ENCODE results near the gene EREG.

The EREG gene

GRCh38 chr4:74318276-74318675 is 46.7 kb upstream of the EREG start:
- no peak overlapping the region for H3K4me2 ChIP-seq
- no peak overlapping the region for H2AFZ ChIP-seq (ENCODE audit: low read depth)
- TF ChIP-seq CTCF (conservative IDR thresholded peaks at IDR 0.05; ENCODE audit: low read depth, low read length), result no peak
- H3K4me1 ChIP-seq (ENCODE audit: low read depth, poor library complexity, severe bottlenecking), result peaks cover 12% of the 10 kb centered on the region
- H3K27ac ChIP-seq, result no peak overlapping the region
- H3K27me3 ChIP-seq (ENCODE audit: insufficient read depth, low read depth), result no peaks in the 10 kb centered on the region
- no peaks in the 10 kb centered on the region for H3K36me3 ChIP-seq (ENCODE audit: insufficient read depth)
- no peak overlapping the region for H3K9ac ChIP-seq
- H3K4me3 ChIP-seq (IDR thresholded peaks at IDR 0.05; ENCODE audit: insufficient read depth, low read depth, low read length), result no peak overlapping the region
- no peaks in the 10 kb centered on the region for H3K79me2 ChIP-seq (ENCODE audit: insufficient read depth, low read depth)
- H4K20me1 ChIP-seq (ENCODE audit: insufficient read depth), result no peaks in the 10 kb centered on the region

- no peak overlapping the region for H3K27ac ChIP-seq
- no peak overlapping the region for H2AFZ ChIP-seq (ENCODE audit: low read depth)
- H4K20me1 ChIP-seq (ENCODE audit: insufficient read depth), result no peaks in the 10 kb centered on the region
- no peak overlapping the region for H3K9ac ChIP-seq
- H3K36me3 ChIP-seq (ENCODE audit: insufficient read depth), result no peaks in the 10 kb centered on the region
- no peak overlapping the region for H3K4me2 ChIP-seq
- H3K27me3 ChIP-seq (ENCODE audit: insufficient read depth, low read depth), result no peaks in the 10 kb centered on the region
- H3K79me2 ChIP-seq (ENCODE audit: insufficient read depth, low read depth), result no peaks in the 10 kb centered on the region
- no peak for TF ChIP-seq CTCF (conservative IDR thresholded peaks at IDR 0.05; ENCODE audit: low read depth, low read length)
- no peak overlapping the region for H3K4me3 ChIP-seq (IDR thresholded peaks at IDR 0.05; ENCODE audit: insufficient read depth, low read depth, low read length)
- peaks cover 23% of the 10 kb centered on the region for H3K4me1 ChIP-seq (ENCODE audit: low read depth, poor library complexity, severe bottlenecking)
These were observed 45.5 kb upstream of the EREG start for GRCh38 chr4:74319470-74319869.

GRCh38 chr4:74320559-74321118 is 44.3 kb upstream of the EREG start:
- Histone ChIP-seq H3K4me1 (ENCODE audit: low read depth, poor library complexity, severe bottlenecking) (peaks cover 35% of the 10 kb centered on the region), H4K20me1 (ENCODE audit: insufficient read depth) (no peaks in the 10 kb centered on the region), H3K9ac (no peak overlapping the region), H2AFZ (ENCODE audit: low read depth) (peak overlapping the region; percentile 56), H3K27ac (no peak overlapping the region), H3K36me3 (ENCODE audit: insufficient read depth) (no peaks in the 10 kb centered on the region), H3K4me2 (peak overlapping the region; percentile 30; the same call in 1 of the 2 replicates), H3K4me3 (IDR thresholded peaks at IDR 0.05; ENCODE audit: insufficient read depth, low read depth, low read length) (no peak overlapping the region), H3K27me3 (ENCODE audit: insufficient read depth, low read depth) (no peaks in the 10 kb centered on the region), H3K79me2 (ENCODE audit: insufficient read depth, low read depth) (no peaks in the 10 kb centered on the region)
- peak; percentile 88 for TF ChIP-seq CTCF (conservative IDR thresholded peaks at IDR 0.05; ENCODE audit: low read depth, low read length)

GRCh38 chr4:74322301-74322700 is 42.6 kb upstream of the EREG start:
- no peaks in the 10 kb centered on the region for H3K36me3 ChIP-seq (ENCODE audit: insufficient read depth)
- no peak overlapping the region for H3K4me3 ChIP-seq (IDR thresholded peaks at IDR 0.05; ENCODE audit: insufficient read depth, low read depth, low read length)
- no peak overlapping the region for H3K4me2 ChIP-seq
- H3K4me1 ChIP-seq (ENCODE audit: low read depth, poor library complexity, severe bottlenecking), result peaks cover 38% of the 10 kb centered on the region
- H2AFZ ChIP-seq (ENCODE audit: low read depth), result no peak overlapping the region
- TF ChIP-seq CTCF (conservative IDR thresholded peaks at IDR 0.05; ENCODE audit: low read depth, low read length), result no peak
- no peaks in the 10 kb centered on the region for H3K79me2 ChIP-seq (ENCODE audit: insufficient read depth, low read depth)
- H4K20me1 ChIP-seq (ENCODE audit: insufficient read depth), result no peaks in the 10 kb centered on the region
- no peak overlapping the region for H3K9ac ChIP-seq
- H3K27me3 ChIP-seq (ENCODE audit: insufficient read depth, low read depth), result no peaks in the 10 kb centered on the region
- no peak overlapping the region for H3K27ac ChIP-seq

Measured in KMS-11 (cell line).